Measurements from ENCODE around the gene CREB1.

The CREB1 gene

DNA sequence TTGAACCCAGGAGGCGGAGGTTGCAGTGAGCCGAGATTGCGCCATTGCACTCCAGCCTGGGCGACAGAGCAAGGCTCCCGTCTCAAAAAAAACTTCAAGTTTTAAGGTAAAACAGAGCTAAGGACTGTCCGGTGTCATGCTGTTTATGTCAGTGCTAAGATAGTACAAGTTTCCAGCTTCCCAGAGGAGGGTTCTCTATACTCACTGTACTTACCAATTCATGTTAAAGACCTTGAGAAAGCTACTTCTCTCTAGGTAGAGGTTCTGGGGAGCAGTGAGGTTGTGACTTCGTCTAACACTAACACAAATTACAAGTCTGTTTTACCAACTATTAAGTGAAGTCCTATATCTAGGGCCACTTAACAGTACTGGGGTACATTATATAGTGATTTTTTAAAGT lies 76.6 kb downstream of the CREB1 start:
- H3K4me3 ChIP-seq (ENCODE audit: severe bottlenecking), result no peak overlapping the region
- H3K27me3 ChIP-seq (ENCODE audit: insufficient read depth, poor library complexity, severe bottlenecking), result no peaks in the 10 kb centered on the region
- H3K27ac ChIP-seq (ENCODE audit: poor library complexity, severe bottlenecking), result no peak overlapping the region
- H3K36me3 ChIP-seq (ENCODE audit: low read depth), result peaks cover 12% of the 10 kb centered on the region; the same call in 1 of the 2 replicates
- TF ChIP-seq CTCF (IDR thresholded peaks at IDR 0.05; ENCODE audit: poor library complexity, severe bottlenecking), result no peak
- ATAC-seq (ENCODE audit: low read depth) (no peak), DNase-seq (ENCODE audit: low spot score) (no peak)
- H3K9me3 ChIP-seq (ENCODE audit: severe bottlenecking), result no peaks in the 10 kb centered on the region
- H3K4me1 ChIP-seq (ENCODE audit: insufficient read depth, poor library complexity, severe bottlenecking), result no peaks in the 10 kb centered on the region

- no peak for TF ChIP-seq CTCF (IDR thresholded peaks at IDR 0.05; ENCODE audit: poor library complexity, severe bottlenecking)
- no peaks in the 10 kb centered on the region for H3K9me3 ChIP-seq (ENCODE audit: severe bottlenecking)
- no peak; the same call in 2 of the 3 replicates for ATAC-seq (ENCODE audit: low read depth)
Measured at GRCh38 chr2:207606829-207607228, 77.1 kb downstream of the CREB1 start.

GRCh38 chr2:207612714-207613113 lies 83.0 kb downstream of the CREB1 start:
- no peak overlapping the region for H3K4me3 ChIP-seq (ENCODE audit: severe bottlenecking)
- DNase-seq (ENCODE audit: low spot score) (no peak), ATAC-seq (ENCODE audit: low read depth) (no peak)
- TF ChIP-seq CTCF (IDR thresholded peaks at IDR 0.05; ENCODE audit: poor library complexity, severe bottlenecking), result no peak
- peaks cover 15% of the 10 kb centered on the region for H3K4me1 ChIP-seq (ENCODE audit: insufficient read depth, poor library complexity, severe bottlenecking)
- H3K27me3 ChIP-seq (ENCODE audit: insufficient read depth, poor library complexity, severe bottlenecking), result no peaks in the 10 kb centered on the region
- H3K27ac ChIP-seq (ENCODE audit: poor library complexity, severe bottlenecking), result no peak overlapping the region
- peaks cover 25% of the 10 kb centered on the region for H3K36me3 ChIP-seq (ENCODE audit: low read depth)
- no peaks in the 10 kb centered on the region for H3K9me3 ChIP-seq (ENCODE audit: severe bottlenecking)

More at GRCh38 chr2:207606829-207607228, 77.1 kb downstream of the CREB1 start:
- Histone ChIP-seq H3K36me3 (ENCODE audit: low read depth) (peaks cover 8% of the 10 kb centered on the region; the same call in 1 of the 2 replicates), H3K4me3 (ENCODE audit: severe bottlenecking) (no peak overlapping the region), H3K27me3 (ENCODE audit: insufficient read depth, poor library complexity, severe bottlenecking) (no peaks in the 10 kb centered on the region), H3K4me1 (ENCODE audit: insufficient read depth, poor library complexity, severe bottlenecking) (no peaks in the 10 kb centered on the region), H3K27ac (ENCODE audit: poor library complexity, severe bottlenecking) (no peak overlapping the region)
- no peak for DNase-seq (ENCODE audit: low spot score)

- Histone ChIP-seq H3K27ac (ENCODE audit: poor library complexity, severe bottlenecking) (no peak overlapping the region), H3K4me1 (ENCODE audit: insufficient read depth, poor library complexity, severe bottlenecking) (peaks cover 22% of the 10 kb centered on the region), H3K9me3 (ENCODE audit: severe bottlenecking) (no peaks in the 10 kb centered on the region), H3K4me3 (ENCODE audit: severe bottlenecking) (no peak overlapping the region), H3K27me3 (ENCODE audit: insufficient read depth, poor library complexity, severe bottlenecking) (no peaks in the 10 kb centered on the region), H3K36me3 (ENCODE audit: low read depth) (peaks cover 36% of the 10 kb centered on the region)
- DNase-seq (ENCODE audit: low spot score), result no peak
- no peak for TF ChIP-seq CTCF (IDR thresholded peaks at IDR 0.05; ENCODE audit: poor library complexity, severe bottlenecking)
- ATAC-seq (ENCODE audit: low read depth), result no peak
Measured at GRCh38 chr2:207614824-207615223, 85.1 kb downstream of the CREB1 start.

DNA sequence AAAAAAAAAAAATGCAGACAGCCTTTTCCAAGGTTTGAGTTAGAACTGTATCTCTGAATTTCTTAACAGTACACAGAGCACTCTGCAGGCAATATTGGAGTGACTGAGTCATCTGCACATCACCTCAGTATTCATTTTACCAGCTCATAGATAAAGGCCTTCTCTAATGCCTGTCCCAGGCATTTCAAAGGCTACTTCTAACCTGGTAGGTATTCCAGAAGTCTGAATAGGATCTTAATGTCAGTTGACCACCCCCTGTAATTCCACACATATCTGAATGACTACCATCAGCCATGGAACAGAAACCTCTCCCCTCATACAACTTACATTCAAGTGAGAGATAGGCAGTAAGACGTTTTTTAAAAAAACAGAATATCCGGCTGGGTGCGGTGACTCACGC lies 86.4 kb downstream of the CREB1 start:
- TF ChIP-seq CTCF (IDR thresholded peaks at IDR 0.05; ENCODE audit: poor library complexity, severe bottlenecking), result no peak
- no peaks in the 10 kb centered on the region for H3K27me3 ChIP-seq (ENCODE audit: insufficient read depth, poor library complexity, severe bottlenecking)
- H3K4me3 ChIP-seq (ENCODE audit: severe bottlenecking), result no peak overlapping the region
- H3K4me1 ChIP-seq (ENCODE audit: insufficient read depth, poor library complexity, severe bottlenecking), result peaks cover 22% of the 10 kb centered on the region
- H3K9me3 ChIP-seq (ENCODE audit: severe bottlenecking), result no peaks in the 10 kb centered on the region
- DNase-seq (ENCODE audit: low spot score) (no peak), ATAC-seq (ENCODE audit: low read depth) (peak; percentile 61)
- H3K27ac ChIP-seq (ENCODE audit: poor library complexity, severe bottlenecking), result peak overlapping the region; percentile 92
- peaks cover 49% of the 10 kb centered on the region for H3K36me3 ChIP-seq (ENCODE audit: low read depth)

Data from RWPE2 (cell line).